Heart left ventricle (tissue), 16 donors: ENCODE results near the gene PEAK1. TPM values are rescaled to one million over a fixed set of nuclear protein-coding genes. Genes with fewer than 3 reads are reported as not detected.

Source experiments
- ATAC-seq, 4 donors: fragments of 200-7000 bp; cut with Tn5 transposase; one replicate each; pipeline ENCODE4 v1.9.1; 2020 to 2022; ENCODE audit warnings: moderate library complexity in 4 of 4, mild to moderate bottlenecking in 3 of 4, moderate number of reproducible peaks in 1 of 4
- DNase-seq, 5 donors: peaks; one replicate each; pipeline ENCODE4 v3.0.0-alpha.2; 2020
- H3K27ac ChIP-seq, 12 donors: fragments of 200-600 bp; sonication (generic) in 4 of 12; one replicate each; pipeline versions ENCODE4 v1.5.0 to v1.8.0; 2016 to 2022; ENCODE audit warnings: mild to moderate bottlenecking in 2 of 12
- H3K27me3 ChIP-seq, 9 donors: fragments of 200-600 bp; sonication (generic) in 2 of 9; one replicate each; pipeline versions ENCODE4 v1.5.1 to v1.8.0; 2016 to 2022; ENCODE audit warnings: mild to moderate bottlenecking in 3 of 9
- H3K36me3 ChIP-seq, 9 donors: fragments of 200-600 bp; sonication (generic) in 2 of 9; one replicate each; pipeline versions ENCODE4 v1.5.0 to v1.8.0; 2018 to 2022; ENCODE audit warnings: mild to moderate bottlenecking in 2 of 9
- H3K4me1 ChIP-seq, 12 donors: fragments of 200-600 bp; sonication (generic) in 4 of 12; one replicate each; pipeline versions ENCODE4 v1.5.0 to v1.8.0; 2016 to 2022; ENCODE audit warnings: mild to moderate bottlenecking in 3 of 12
- H3K4me3 ChIP-seq, 12 donors: fragments of 200-600 bp; sonication (generic) in 4 of 12; one replicate each; pipeline versions ENCODE4 v1.5.0 to v1.8.0; 2017 to 2022; ENCODE audit warnings: mild to moderate bottlenecking in 9 of 12, moderate library complexity in 4 of 12
- H3K9me3 ChIP-seq, 12 donors: fragments of 200-600 bp; sonication (generic) in 4 of 12; one replicate each; pipeline versions ENCODE4 v1.5.0 to v1.8.0; 2016 to 2022; ENCODE audit warnings: mild to moderate bottlenecking in 1 of 12
- POLR2A ChIP-seq, 2 donors: fragments of 450-650 bp; IDR thresholded peaks; one replicate each; pipeline ENCODE4 v1.6.1; 2017; ENCODE audit warnings: antibody characterized with exemption in 2 of 2, mild to moderate bottlenecking in 2 of 2, moderate library complexity in 2 of 2
- WGBS, 4 donors: extraction: QIAGEN DNeasy Blood & Tissue Kit in 2 of 4; methylation state at CpG; one replicate each; pipeline versions ENCODE4 v1.1.5 to v1.1.7; 2013 to 2018; 5-methylcytosine and 5-hydroxymethylcytosine counted together
- intact Hi-C, 10 donors: fragments of 100-400 bp; cut with DNase I; formaldehyde crosslinking; loops; one replicate each; pipeline versions ENCODE4 v1.11.1 to v1.14.2; 2022
- polyA plus RNA-seq, 2 donors: library from polyadenylated mRNA; stranded (reverse); fragments of 200-250 nt; gene quantifications; one replicate each; pipeline ENCODE4 v1.2.3, GENCODE V29; 2013
- total RNA-seq, 9 donors: library from RNA; depleted of rRNA in 2 of 9; stranded (reverse); fragments of >200 nt in 2 of 9; fragmentation: NEBNext Ultra II Directional in 3 of 9; extraction: Animal tissue kit (Norgen Biotek cat#: 25700) in 3 of 9; gene quantifications; one replicate each; pipeline versions ENCODE4 v1.1.0 to v1.2.4, GENCODE V29; 2016 to 2023
- TF ChIP-seq, protein P1 (sequence below), 12 donors: fragments of 200-600 bp; sonication (generic) in 4 of 12; IDR thresholded peaks; one replicate each; pipeline versions ENCODE4 v1.5.0 to v1.8.0; 2018 to 2022; ENCODE audit warnings: antibody characterized with exemption in 12 of 12, mild to moderate bottlenecking in 5 of 12
- donor health status: ischemic (EF 13 %, LVEDD 7.1; RV severe dilation, severe dysfunction).
- donor health status: healthy with polysubstance abuse.
- donor health status: DM: no; HTN: yes; CAD: no.
- donor health status: DM: no; HTN: no; CAD: no.
- donor health status: ischemic (EF 25% LVEDD 6.9; RV normal size, moderate dysfunction).
- donor health status: ischemic (EF 25% LVEDD 5.7; RV mildly dilated, moderate dysfunction).
- donor health status: healthy.
- donor health status: DM: yes; HTN: yes; CAD: no.
- donor health status: ischemic (EF 35%, LVEDD 5.7; RV mildly dilated, moderate dysfunction).
- donor health status: nonischemic (EF 11% LVEDD 7.7; RV severe dilation, severe dysfunction).
- donor health status: DM: yes; HTN: yes; CAD: no.
- donor health status: PGD.
- donor health status: ischemic (EF 29% LVEDD 5.4; RV normal size, mild dysfunction).
- donor health status: nonischemic (EF 23%, LVEDD 6.1; RV moderate dilation, normal function).

The PEAK1 gene
- total and polyA plus RNA-seq, 11 donors: 12.8 to 139 (median 86.3) TPM

DNA sequence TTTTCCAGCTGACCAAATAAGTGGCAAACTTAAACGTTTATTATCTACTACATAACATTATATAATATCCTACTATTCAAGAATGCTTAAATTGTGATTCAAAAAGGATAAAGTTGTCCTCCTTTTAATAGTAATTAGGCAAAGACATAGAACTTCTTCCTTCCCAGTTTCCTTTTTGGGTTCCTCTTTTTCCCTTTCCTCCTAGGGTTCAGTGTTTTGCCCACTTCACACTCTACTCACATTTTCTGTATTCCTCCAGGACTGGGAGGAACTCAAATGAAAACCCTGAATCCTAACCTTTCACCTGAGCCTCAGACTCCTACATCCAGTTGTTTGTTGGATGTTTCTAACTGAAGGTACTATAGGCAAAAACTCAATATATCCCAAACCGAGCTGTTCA lies 132.5 kb downstream of the PEAK1 start:
- Histone ChIP-seq H3K27me3 (no peaks in the 10 kb centered on the region), H3K36me3 (peaks cover 0 to 26% (median 17%) of the 10 kb centered on the region in 9 donors), H3K4me1 (peaks cover 0 to 29% (median 11%) of the 10 kb centered on the region in 12 donors), H3K4me3 (no peak overlapping the region), H3K9me3 (no peaks in the 10 kb centered on the region), H3K27ac (no peak overlapping the region)
- 68 to 82% (median 72%) methylated on average over 2 of the region's 2 CpGs for WGBS, 4 donors
- no peak for ATAC-seq
- no peak for DNase-seq
- intact Hi-C loops: no loop called here
- TF ChIP-seq POLR2A (IDR thresholded peaks at IDR 0.05): no peak
- TF ChIP-seq, protein P1, sequence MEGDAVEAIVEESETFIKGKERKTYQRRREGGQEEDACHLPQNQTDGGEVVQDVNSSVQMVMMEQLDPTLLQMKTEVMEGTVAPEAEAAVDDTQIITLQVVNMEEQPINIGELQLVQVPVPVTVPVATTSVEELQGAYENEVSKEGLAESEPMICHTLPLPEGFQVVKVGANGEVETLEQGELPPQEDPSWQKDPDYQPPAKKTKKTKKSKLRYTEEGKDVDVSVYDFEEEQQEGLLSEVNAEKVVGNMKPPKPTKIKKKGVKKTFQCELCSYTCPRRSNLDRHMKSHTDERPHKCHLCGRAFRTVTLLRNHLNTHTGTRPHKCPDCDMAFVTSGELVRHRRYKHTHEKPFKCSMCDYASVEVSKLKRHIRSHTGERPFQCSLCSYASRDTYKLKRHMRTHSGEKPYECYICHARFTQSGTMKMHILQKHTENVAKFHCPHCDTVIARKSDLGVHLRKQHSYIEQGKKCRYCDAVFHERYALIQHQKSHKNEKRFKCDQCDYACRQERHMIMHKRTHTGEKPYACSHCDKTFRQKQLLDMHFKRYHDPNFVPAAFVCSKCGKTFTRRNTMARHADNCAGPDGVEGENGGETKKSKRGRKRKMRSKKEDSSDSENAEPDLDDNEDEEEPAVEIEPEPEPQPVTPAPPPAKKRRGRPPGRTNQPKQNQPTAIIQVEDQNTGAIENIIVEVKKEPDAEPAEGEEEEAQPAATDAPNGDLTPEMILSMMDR (IDR thresholded peaks at IDR 0.05): no peak

GRCh38 chr15:77285057-77285997 lies 134.6 kb downstream of the PEAK1 start:
- intact Hi-C loops: no loop called here
- DNase-seq (no peak), ATAC-seq (no peak)
- no peak for TF ChIP-seq POLR2A (IDR thresholded peaks at IDR 0.05)
- TF ChIP-seq, protein P1 (IDR thresholded peaks at IDR 0.05): no peak
- H3K36me3 ChIP-seq: peaks cover 0 to 26% (median 17%) of the 10 kb centered on the region in 9 donors
- H3K4me3 ChIP-seq: no peak overlapping the region
- H3K27ac ChIP-seq: no peak overlapping the region
- 89 to 90% (median 90%) methylated on average over 12 of the region's 12 CpGs for WGBS, 4 donors
- no peaks in the 10 kb centered on the region for H3K27me3 ChIP-seq
- peaks cover 0 to 30% (median 14%) of the 10 kb centered on the region in 12 donors for H3K4me1 ChIP-seq
- no peaks in the 10 kb centered on the region for H3K9me3 ChIP-seq

- peak in 2 of 4 donors; percentile 47 to 56 for ATAC-seq
- no peaks in the 10 kb centered on the region for H3K27me3 ChIP-seq
- WGBS, 4 donors: 48 to 68% (median 57%) methylated on average over 2 of the region's 2 CpGs
- H3K9me3 ChIP-seq: no peaks in the 10 kb centered on the region
- H3K4me3 ChIP-seq: no peak overlapping the region
- intact Hi-C loops: no loop called here
- peak overlapping the region in 3 of 12 donors; percentile 15 to 45 (median 19) for H3K27ac ChIP-seq
- peaks cover 0 to 21% (median 7%) of the 10 kb centered on the region in 12 donors for H3K4me1 ChIP-seq
- peak in 3 of 5 donors; percentile 15 to 26 (median 20) for DNase-seq
- TF ChIP-seq POLR2A (IDR thresholded peaks at IDR 0.05): no peak
- TF ChIP-seq, protein P1 (IDR thresholded peaks at IDR 0.05): no peak
- peaks cover 0 to 35% (median 17%) of the 10 kb centered on the region in 9 donors for H3K36me3 ChIP-seq
Observed at GRCh38 chr15:77282333-77282732, 137.6 kb downstream of the PEAK1 start.

DNA sequence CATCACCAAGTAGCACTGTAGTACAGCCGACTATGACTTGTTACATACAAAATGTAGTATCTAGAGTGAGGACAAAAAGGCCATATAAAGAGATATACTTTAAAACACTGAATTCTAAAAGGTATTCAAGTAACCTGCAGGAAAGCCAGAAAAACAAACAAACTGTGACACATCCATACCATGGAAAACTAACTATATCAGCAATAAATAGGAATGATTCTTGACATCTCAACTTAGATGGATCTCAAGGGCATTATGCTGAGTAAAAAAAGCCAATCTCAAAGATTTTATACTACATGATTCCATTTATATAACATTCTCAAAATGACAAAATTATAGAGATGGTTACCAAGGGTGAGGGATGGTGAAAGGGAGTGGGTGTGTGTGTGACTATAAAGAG lies 143.0 kb downstream of the PEAK1 start:
- 95 to 100% (median 96%) methylated on average over 1 of the region's 1 CpG for WGBS, 4 donors
- H3K9me3 ChIP-seq: peaks cover 0 to 4% (median 0%) of the 10 kb centered on the region in 12 donors
- H3K4me1 ChIP-seq: peaks cover 0 to 19% (median 0%) of the 10 kb centered on the region in 12 donors
- TF ChIP-seq POLR2A (IDR thresholded peaks at IDR 0.05): no peak
- TF ChIP-seq, protein P1 (IDR thresholded peaks at IDR 0.05): no peak
- H3K27ac ChIP-seq: no peak overlapping the region
- intact Hi-C loops: no loop called here
- peaks cover 0 to 14% (median 0%) of the 10 kb centered on the region in 9 donors for H3K36me3 ChIP-seq
- no peak overlapping the region for H3K4me3 ChIP-seq
- DNase-seq (no peak), ATAC-seq (no peak)
- H3K27me3 ChIP-seq: no peaks in the 10 kb centered on the region
